Small intestine (tissue), 7 donors: ENCODE measurements around the gene KRT14. TPM values are rescaled to one million over a fixed set of nuclear protein-coding genes. Genes with fewer than 3 reads are reported as not detected.

ENCODE experiments used
- DNase-seq, 2 donors: peaks; one replicate each; pipeline versions ENCODE4 v3.0.0 to v3.0.0-alpha.2; 2013
- FAIRE-seq: peaks from 2 replicates; lab custom pipeline; 2012; peaks lifted over from hg19 to GRCh38; lab: Jason Lieb, UNC
- H3K27ac ChIP-seq, 3 donors: one replicate each; pipeline ENCODE4 v1.5.1; 2013; ENCODE audit warnings: low read length in 2 of 3, mild to moderate bottlenecking in 2 of 3, control low read depth in 1 of 3, inconsistent platforms in 1 of 3, low read depth in 1 of 3, moderate library complexity in 1 of 3
- H3K27me3 ChIP-seq, 3 donors: one replicate each; pipeline ENCODE4 v1.6.1; 2013; ENCODE audit warnings: low read length in 3 of 3, inconsistent platforms in 1 of 3; ENCODE audit not compliant: control insufficient read depth in 3 of 3, insufficient read depth in 3 of 3
- H3K36me3 ChIP-seq, 3 donors: one replicate each; pipeline ENCODE4 v1.6.1; 2013; ENCODE audit warnings: low read length in 3 of 3, inconsistent platforms in 1 of 3, low read depth in 1 of 3, mild to moderate bottlenecking in 1 of 3, moderate library complexity in 1 of 3; ENCODE audit not compliant: control insufficient read depth in 3 of 3, insufficient read depth in 2 of 3
- H3K4me1 ChIP-seq, 3 donors: one replicate each; pipeline ENCODE4 v1.6.1; 2013; ENCODE audit warnings: low read length in 2 of 3, inconsistent platforms in 1 of 3, low read depth in 1 of 3, mild to moderate bottlenecking in 1 of 3, moderate library complexity in 1 of 3; ENCODE audit not compliant: control insufficient read depth in 3 of 3, insufficient read depth in 2 of 3
- H3K4me3 ChIP-seq, 3 donors: one replicate each; pipeline ENCODE4 v1.5.1; 2013; ENCODE audit warnings: low read length in 3 of 3, control low read depth in 1 of 3, inconsistent platforms in 1 of 3, low read depth in 1 of 3, mild to moderate bottlenecking in 1 of 3, moderate library complexity in 1 of 3
- H3K9me3 ChIP-seq, 2 donors: one replicate each; pipeline ENCODE4 v1.6.1; 2013; ENCODE audit warnings: low read depth in 1 of 2, low read length in 1 of 2; ENCODE audit not compliant: control insufficient read depth in 2 of 2, insufficient read depth in 1 of 2
- WGBS, 3 donors: extraction: QIAGEN DNeasy Blood & Tissue Kit; methylation state at CpG; one replicate each; pipeline ENCODE4 v1.1.7; 2013; 5-methylcytosine and 5-hydroxymethylcytosine counted together
- polyA plus RNA-seq, 4 donors: library from polyadenylated mRNA; stranded (reverse) in 3 of 4; unstranded in 1 of 4; fragments of 200-250 nt in 3 of 4; fragments of 120-200 nt in 1 of 4; gene quantifications; one replicate each; pipeline versions ENCODE4 v1.2.1 to v1.2.3, GENCODE V29; 2013
- donor health status: healthy with polysubstance abuse.
- donor health status: control.
- donor health status: control.
- donor health status: Bipolar disorder and iron deficiency.
- donor health status: healthy.

The KRT14 gene
- polyA plus RNA-seq, 4 donors, result 0.33 to 2.2 (median 1.1) TPM; not detected in 1

- Histone ChIP-seq H3K9me3 (no peaks in the 10 kb centered on the region), H3K4me3 (no peak overlapping the region), H3K4me1 (no peaks in the 10 kb centered on the region), H3K36me3 (no peaks in the 10 kb centered on the region), H3K27ac (no peak overlapping the region), H3K27me3 (peaks cover 0 to 13% (median 0%) of the 10 kb centered on the region in 3 donors)
- no peak for DNase-seq
- no peak for FAIRE-seq
- 52 to 66% (median 53%) methylated on average over 8 of the region's 8 CpGs for WGBS, 3 donors
Measured at GRCh38 chr17:41595585-41595984, 8.9 kb upstream of the KRT14 start.

- Histone ChIP-seq H3K9me3 (no peaks in the 10 kb centered on the region), H3K36me3 (no peaks in the 10 kb centered on the region), H3K4me1 (no peaks in the 10 kb centered on the region), H3K27ac (no peak overlapping the region), H3K4me3 (no peak overlapping the region), H3K27me3 (peaks cover 0 to 13% (median 0%) of the 10 kb centered on the region in 3 donors)
- WGBS, 3 donors, result 56 to 78% (median 67%) methylated on average over 3 of the region's 3 CpGs
- no peak for FAIRE-seq
- no peak for DNase-seq
Measured at GRCh38 chr17:41594363-41594915, 7.7 kb upstream of the KRT14 start.

- no peak for DNase-seq
- peaks cover 0 to 13% (median 0%) of the 10 kb centered on the region in 3 donors for H3K27me3 ChIP-seq
- no peak overlapping the region for H3K27ac ChIP-seq
- H3K4me1 ChIP-seq, result no peaks in the 10 kb centered on the region
- H3K9me3 ChIP-seq, result no peaks in the 10 kb centered on the region
- no peak for FAIRE-seq
- WGBS, 3 donors, result 40 to 74% (median 65%) methylated on average over 8 of the region's 8 CpGs
- no peaks in the 10 kb centered on the region for H3K36me3 ChIP-seq
- H3K4me3 ChIP-seq, result no peak overlapping the region
Measured at GRCh38 chr17:41593306-41593981, 6.7 kb upstream of the KRT14 start.

- Histone ChIP-seq H3K4me1 (no peaks in the 10 kb centered on the region), H3K9me3 (no peaks in the 10 kb centered on the region), H3K27ac (no peak overlapping the region), H3K4me3 (no peak overlapping the region), H3K27me3 (peaks cover 0 to 13% (median 0%) of the 10 kb centered on the region in 3 donors), H3K36me3 (no peaks in the 10 kb centered on the region)
- DNase-seq (no peak), FAIRE-seq (no peak)
- 76 to 83% (median 82%) methylated on average over 12 of the region's 12 CpGs for WGBS, 3 donors
Measured at GRCh38 chr17:41592601-41593305, 6.1 kb upstream of the KRT14 start.

GRCh38 chr17:41589301-41589700 is 2.6 kb upstream of the KRT14 start:
- no peaks in the 10 kb centered on the region for H3K9me3 ChIP-seq
- no peak overlapping the region for H3K27ac ChIP-seq
- H3K4me3 ChIP-seq, result no peak overlapping the region
- WGBS, 3 donors, result 70 to 75% (median 74%) methylated on average over 3 of the region's 3 CpGs
- DNase-seq, result no peak
- no peaks in the 10 kb centered on the region for H3K36me3 ChIP-seq
- FAIRE-seq, result no peak
- H3K27me3 ChIP-seq, result peaks cover 0 to 5% (median 0%) of the 10 kb centered on the region in 3 donors
- H3K4me1 ChIP-seq, result no peaks in the 10 kb centered on the region

- Histone ChIP-seq H3K36me3 (no peaks in the 10 kb centered on the region), H3K4me1 (no peaks in the 10 kb centered on the region), H3K27me3 (no peaks in the 10 kb centered on the region), H3K27ac (no peak overlapping the region), H3K4me3 (no peak overlapping the region), H3K9me3 (no peaks in the 10 kb centered on the region)
- DNase-seq (no peak), FAIRE-seq (no peak)
- 70 to 82% (median 75%) methylated on average over 6 to 8 of the region's 8 CpGs for WGBS, 3 donors
Measured at GRCh38 chr17:41588126-41588810, 1.6 kb upstream of the KRT14 start.

GRCh38 chr17:41585301-41586056 is 1.2 kb downstream of the KRT14 start:
- H3K4me3 ChIP-seq, result no peak overlapping the region
- FAIRE-seq (no peak), DNase-seq (no peak)
- no peaks in the 10 kb centered on the region for H3K9me3 ChIP-seq
- WGBS, 3 donors, result 61 to 73% (median 70%) methylated on average over 5 of the region's 5 CpGs
- H3K27me3 ChIP-seq, result peaks cover 0 to 2% (median 0%) of the 10 kb centered on the region in 3 donors
- H3K27ac ChIP-seq, result no peak overlapping the region
- no peaks in the 10 kb centered on the region for H3K36me3 ChIP-seq
- H3K4me1 ChIP-seq, result no peaks in the 10 kb centered on the region
